HCT116 (cell line): ENCODE results near the gene ITGA7. TPM values are rescaled to one million over a fixed set of nuclear protein-coding genes. Genes with fewer than 3 reads are reported as not detected.

Experiments used
- ATAC-seq: fragments of 200-7000 bp; cut with Tn5 transposase; 2 replicates; pipeline ENCODE4 v1.9.1; 2020; ENCODE audit warnings: mild to moderate bottlenecking, moderate library complexity
- BruUV-seq: library from RNA; stranded (reverse); fragments of 400-500 nt; replicated peaks from 2 replicates; lab custom pipeline; 2021; lab: Mats Ljungman, UMichigan
- CTCF ChIA-PET: fragments of 300-600 bp; sonication (Branson Sonifier 250); formaldehyde crosslinking; loops from one replicate; lab custom pipeline; 2021; ENCODE audit warnings: antibody characterized with exemption; lab: Charles Lee
- POLR2A ChIA-PET: fragments of 300-600, 350-600 bp; sonication (Branson Sonifier 250); formaldehyde crosslinking; loops from one replicate; lab custom pipeline; 2021; ENCODE audit warnings: antibody characterized with exemption; lab: Charles Lee
- RAD21 ChIA-PET, 2 experiments: fragments of 300-600 bp; sonication (Branson Sonifier 250); formaldehyde crosslinking; loops; one replicate each; lab custom pipeline; 2023; ENCODE audit warnings: low total read pairs in 2 of 2; ENCODE audit not compliant: uncharacterized antibody in 2 of 2, unreplicated experiment in 2 of 2, low non-redundant PET in 1 of 2; lab: Charles Lee
- DNase-seq: peaks from one replicate; pipeline ENCODE4 v3.0.0-alpha.2; 2010; ENCODE audit warnings: low read depth, low spot score
- H2AFZ ChIP-seq: fragments of 200-600 bp; shearing (Covaris generic), sonication (generic); 2 replicates; pipeline ENCODE4 v1.6.1; 2017; ENCODE audit warnings: low read depth, mixed run types, mixed read lengths, antibody characterized with exemption, low read length; ENCODE audit not compliant: poor library complexity, severe bottlenecking
- H3K27ac ChIP-seq: 2 replicates; pipeline ENCODE4 v1.5.1; 2012; ENCODE audit warnings: low read depth, low read length
- H3K27me3 ChIP-seq: fragments of 200-600 bp; sonication (generic); 2 replicates; pipeline ENCODE4 v1.6.1; 2016; ENCODE audit warnings: mixed run types, low read length, mixed read lengths; ENCODE audit not compliant: insufficient read depth
- H3K36me3 ChIP-seq, 2 experiments: fragments of 200-500 bp in 1 of 2; fragments of 200-600 bp in 1 of 2; sonication (Bioruptor generic) in 1 of 2; sonication (generic) in 1 of 2; 2 replicates each; pipeline versions ENCODE4 v1.5.1 to v1.6.1; 2014 to 2016; ENCODE audit warnings: low read length in 2 of 2, inconsistent platforms in 1 of 2, mixed read lengths in 1 of 2, mixed run types in 1 of 2; ENCODE audit not compliant: insufficient read depth in 2 of 2, control insufficient read depth in 1 of 2
- H3K4me1 ChIP-seq, 2 experiments: fragments of 200-600 bp in 1 of 2; sonication (generic) in 1 of 2; 2 replicates each; pipeline versions ENCODE4 v1.5.1 to v1.6.1; 2012 to 2017; ENCODE audit warnings: low read length in 2 of 2, inconsistent platforms in 1 of 2, mild to moderate bottlenecking in 1 of 2, mixed read lengths in 1 of 2, mixed run types in 1 of 2, moderate library complexity in 1 of 2; ENCODE audit not compliant: insufficient read depth in 2 of 2, control insufficient read depth in 1 of 2
- H3K4me2 ChIP-seq: fragments of 200-600 bp; sonication (generic); 2 replicates; pipeline ENCODE4 v1.6.1; 2017; ENCODE audit warnings: mixed run types, low read length, mixed read lengths
- H3K4me3 ChIP-seq, 2 experiments: fragments of 200-600 bp in 1 of 2; sonication (generic) in 1 of 2; replicated peaks in 1 of 2; 2 replicates each; pipeline ENCODE4 v1.5.1; 2011 to 2016; ENCODE audit warnings: low read length in 2 of 2, control low read depth in 1 of 2, low read depth in 1 of 2, mild to moderate bottlenecking in 1 of 2, mixed read lengths in 1 of 2, mixed run types in 1 of 2
- H3K79me2 ChIP-seq: fragments of 200-600 bp; sonication (generic); 2 replicates; pipeline ENCODE4 v1.6.1; 2017; ENCODE audit warnings: mild to moderate bottlenecking, mixed run types, low read length, moderate library complexity, mixed read lengths; ENCODE audit not compliant: insufficient read depth
- H3K9ac ChIP-seq: fragments of 200-600 bp; sonication (generic); 2 replicates; pipeline ENCODE4 v1.6.1; 2016; ENCODE audit warnings: low read length, mixed read lengths
- H3K9me2 ChIP-seq: fragments of 200-600 bp; sonication (generic), shearing (Covaris generic); 2 replicates; pipeline ENCODE4 v1.6.1; 2017; ENCODE audit warnings: mixed run types, mild to moderate bottlenecking, moderate library complexity; ENCODE audit not compliant: insufficient read depth
- H3K9me3 ChIP-seq, 2 experiments: fragments of 200-500 bp in 1 of 2; fragments of 200-600 bp in 1 of 2; sonication (Bioruptor generic) in 1 of 2; sonication (generic) in 1 of 2; 2 replicates each; pipeline ENCODE4 v1.6.1; 2014 to 2017; ENCODE audit warnings: low read length in 2 of 2, mixed read lengths in 2 of 2, inconsistent platforms in 1 of 2, low read depth in 1 of 2, mild to moderate bottlenecking in 1 of 2, mixed run types in 1 of 2, moderate library complexity in 1 of 2; ENCODE audit not compliant: control insufficient read depth in 1 of 2, insufficient read depth in 1 of 2
- H4K20me1 ChIP-seq: fragments of 200-600 bp; sonication (generic), shearing (Covaris generic); 2 replicates; pipeline ENCODE4 v1.6.1; 2017; ENCODE audit warnings: mixed run types, mild to moderate bottlenecking, moderate library complexity; ENCODE audit not compliant: insufficient read depth
- CBX3 ChIP-seq: IDR thresholded peaks from 2 replicates; pipeline ENCODE4 v1.6.1; 2012; ENCODE audit warnings: low read depth
- EZH2phosphoT487 ChIP-seq: fragments of 200-600 bp; IDR thresholded peaks from 2 replicates; pipeline ENCODE4 v1.6.1; 2018; ENCODE audit warnings: antibody characterized with exemption, borderline replicate concordance
- FOSL1 ChIP-seq: IDR thresholded peaks from 2 replicates; pipeline ENCODE4 v1.6.1; 2012; ENCODE audit warnings: low read depth
- MAX ChIP-seq: IDR thresholded peaks from 2 replicates; pipeline ENCODE4 v1.6.1; 2012
- POLR2A ChIP-seq: IDR thresholded peaks from 2 replicates; pipeline ENCODE4 v1.7.0; 2011; ENCODE audit warnings: borderline replicate concordance; ENCODE audit not compliant: insufficient read depth, insufficient read length; ENCODE audit errors: extremely low read depth
- POLR2AphosphoS5 ChIP-seq: IDR thresholded peaks from 2 replicates; pipeline ENCODE4 v1.6.1; 2011; ENCODE audit warnings: mild to moderate bottlenecking, low read depth, low read length, moderate library complexity
- RAD21 ChIP-seq: IDR thresholded peaks from 2 replicates; pipeline ENCODE4 v1.6.1; 2012; ENCODE audit warnings: low read depth, mild to moderate bottlenecking
- REST ChIP-seq: IDR thresholded peaks from 2 replicates; pipeline ENCODE4 v1.6.1; 2012; ENCODE audit warnings: low read depth
- SP1 ChIP-seq: IDR thresholded peaks from 2 replicates; pipeline ENCODE4 v1.6.1; 2012; ENCODE audit warnings: low read depth
- TCF7L2 ChIP-seq: IDR thresholded peaks from 2 replicates; pipeline ENCODE4 v1.7.0; 2011; ENCODE audit warnings: borderline replicate concordance, inconsistent platforms; ENCODE audit not compliant: insufficient read depth, insufficient read length; ENCODE audit errors: extremely low read depth
- YY1 ChIP-seq: IDR thresholded peaks from 2 replicates; pipeline ENCODE4 v1.6.1; 2011; ENCODE audit warnings: low read length, low read depth, moderate library complexity, mild to moderate bottlenecking; ENCODE audit not compliant: insufficient replicate concordance; ENCODE audit errors: extremely low read depth
- ZFX ChIP-seq: fragments of 450-650 bp; IDR thresholded peaks from 2 replicates; pipeline ENCODE4 v1.6.1; 2017
- ZNF274 ChIP-seq: fragments of 200-500 bp; sonication (Bioruptor generic); IDR thresholded peaks from 2 replicates; pipeline ENCODE4 v1.6.1; 2014; ENCODE audit warnings: mild to moderate bottlenecking, low read depth, low read length, inconsistent platforms
- intact Hi-C: fragments of 100-400 bp; cut with micrococcal nuclease; formaldehyde crosslinking; loops from 2 replicates; pipeline ENCODE4 v1.10.0; 2022
- total RNA-seq: library from RNA; stranded (reverse); gene quantifications from one replicate; pipeline ENCODE4 v1.2.1, GENCODE V29; 2021; ENCODE audit not compliant: unreplicated experiment
- TF ChIP-seq, protein P1 (sequence below): IDR thresholded peaks from 2 replicates; pipeline ENCODE4 v1.6.1; 2012

Gene ITGA7
- total RNA-seq, 1 experiment from 2014 or later: 17.8 TPM

DNA sequence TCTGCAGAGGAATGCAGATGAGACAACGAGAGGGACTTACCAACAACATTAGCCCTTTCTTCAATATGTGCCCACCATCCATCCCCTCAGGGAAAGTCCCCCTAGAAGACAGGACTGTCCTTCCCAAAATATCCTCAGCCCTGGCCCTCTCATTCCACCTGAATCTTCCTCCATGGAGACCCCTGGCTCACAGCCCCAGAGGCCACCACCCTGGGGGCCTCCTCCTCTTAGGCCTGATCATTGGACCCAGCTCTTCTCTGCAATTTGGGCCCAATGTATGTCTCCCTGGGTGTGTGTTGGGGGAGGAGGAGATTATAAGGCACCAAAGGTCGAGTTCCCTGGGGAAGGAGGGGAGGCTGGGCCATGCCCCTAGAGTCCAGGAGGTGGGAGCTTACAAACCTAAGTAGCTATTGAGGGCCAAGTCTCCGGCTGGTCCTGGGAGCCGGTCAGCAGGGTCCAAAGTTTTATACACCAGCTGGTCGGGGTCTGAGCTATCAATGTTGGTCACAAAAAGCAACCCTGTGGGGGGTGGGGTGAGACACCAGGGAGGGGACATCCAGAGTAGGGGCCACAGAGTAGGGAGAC lies 8.1 kb downstream of the ITGA7 start:
- H3K36me3 ChIP-seq: no peaks in the 10 kb centered on the region
- CTCF ChIA-PET: interaction anchor here (1.2 kb wide), 1 partner anchor 37 kb away, joined by 3 read pairs; no protein-coding TSS in a partner anchor
- RAD21 ChIA-PET: no interaction called here
- H3K27ac ChIP-seq: no peak overlapping the region
- no peaks in the 10 kb centered on the region for H3K9me3 ChIP-seq
- POLR2A ChIA-PET: no interaction called here
- H3K27me3 ChIP-seq: no peaks in the 10 kb centered on the region
- no peaks in the 10 kb centered on the region for H3K79me2 ChIP-seq
- no TSS peak for BruUV-seq
- H3K4me1 ChIP-seq: peaks cover 0 to 4% of the 10 kb centered on the region in 2 experiments; a peak in 1 of 4 replicates
- ATAC-seq: no peak
- H3K4me2 ChIP-seq: no peak overlapping the region
- no peak overlapping the region for H3K9ac ChIP-seq
- TF ChIP-seq TCF7L2: no peak
- TF ChIP-seq MAX: no peak
- H2AFZ ChIP-seq: no peak overlapping the region
- no peaks in the 10 kb centered on the region for H4K20me1 ChIP-seq
- no peaks in the 10 kb centered on the region for H3K9me2 ChIP-seq
- no peak for DNase-seq
- intact Hi-C loops: no loop called here
- no peak overlapping the region for H3K4me3 ChIP-seq

DNA sequence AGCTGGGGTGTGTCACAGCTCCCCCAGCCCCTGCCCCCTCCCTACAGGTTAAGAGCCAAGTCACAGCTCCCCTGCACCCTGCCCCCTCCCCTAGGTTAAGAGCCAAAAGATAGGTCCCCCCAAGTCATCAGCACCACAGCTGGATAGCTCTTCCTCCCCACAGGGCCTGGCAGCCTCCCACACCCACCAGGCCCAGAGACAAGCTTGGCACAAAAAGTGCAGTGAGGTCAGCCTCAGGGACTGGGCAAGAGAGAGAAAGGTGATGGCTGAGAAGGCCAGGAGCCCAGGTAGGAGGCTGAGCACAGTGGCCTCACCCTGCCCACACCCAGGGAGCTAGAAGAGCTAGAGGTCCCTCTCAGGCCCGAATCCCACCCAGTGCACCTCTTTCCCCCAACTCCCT lies 8.7 kb downstream of the ITGA7 start:
- Histone ChIP-seq H3K4me2 (no peak overlapping the region), H3K79me2 (no peaks in the 10 kb centered on the region), H3K27me3 (no peaks in the 10 kb centered on the region), H3K4me1 (peaks cover 0 to 4% of the 10 kb centered on the region in 2 experiments; a peak in 1 of 4 replicates), H3K4me3 (no peak overlapping the region), H3K9ac (no peak overlapping the region), H3K9me3 (no peaks in the 10 kb centered on the region), H2AFZ (no peak overlapping the region), H3K36me3 (no peaks in the 10 kb centered on the region), H4K20me1 (no peaks in the 10 kb centered on the region), H3K9me2 (no peaks in the 10 kb centered on the region), H3K27ac (no peak overlapping the region)
- intact Hi-C loops: no loop called here
- CTCF ChIA-PET: no interaction called here
- no TSS peak for BruUV-seq
- RAD21 ChIA-PET: no interaction called here
- DNase-seq (no peak), ATAC-seq (no peak)
- POLR2A ChIA-PET: no interaction called here
- no peak for TF ChIP-seq CBX3
- no peak for TF ChIP-seq YY1
- no peak for TF ChIP-seq ZFX
- TF ChIP-seq FOSL1: no peak
- no peak for TF ChIP-seq MAX
- no peak for TF ChIP-seq EZH2phosphoT487
- TF ChIP-seq REST: no peak
- no peak for TF ChIP-seq RAD21
- TF ChIP-seq ZNF274: no peak
- TF ChIP-seq POLR2A: no peak
- TF ChIP-seq, protein P1, sequence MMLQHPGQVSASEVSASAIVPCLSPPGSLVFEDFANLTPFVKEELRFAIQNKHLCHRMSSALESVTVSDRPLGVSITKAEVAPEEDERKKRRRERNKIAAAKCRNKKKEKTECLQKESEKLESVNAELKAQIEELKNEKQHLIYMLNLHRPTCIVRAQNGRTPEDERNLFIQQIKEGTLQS: no peak
- TF ChIP-seq TCF7L2: no peak
- TF ChIP-seq SP1: no peak
- TF ChIP-seq POLR2AphosphoS5: no peak
